GM18868 (cell line): Measurements from ENCODE around the gene FARSB.
"Not testable (repeated sequence)": the region's sequence is repeated elsewhere in the genome, so short reads cannot be mapped to it uniquely, and the experiment has no call there.

Experiments used
- ATAC-seq: cut with Tn5 transposase; IDR thresholded peaks from one replicate; pipeline ENCODE4 v1.9.1; 2021; ENCODE audit warnings: mild to moderate bottlenecking, moderate library complexity; ENCODE audit not compliant: unreplicated experiment

Gene FARSB

GRCh38 chr2:222609381-222609780 lies 46.5 kb downstream of the FARSB start:
- no peak for ATAC-seq

GRCh38 chr2:222608081-222608480 lies 47.8 kb downstream of the FARSB start:
- ATAC-seq, result no peak

GRCh38 chr2:222606306-222606705 lies 49.6 kb downstream of the FARSB start:
- no peak for ATAC-seq

- ATAC-seq, result no peak
Measured at GRCh38 chr2:222604749-222605515, 51.0 kb downstream of the FARSB start.

- ATAC-seq, result no peak
Measured at GRCh38 chr2:222603501-222603900, 52.4 kb downstream of the FARSB start.

GRCh38 chr2:222598611-222599010 lies 57.3 kb downstream of the FARSB start:
- no peak for ATAC-seq

- ATAC-seq, result no peak
Measured at GRCh38 chr2:222595581-222595980, 60.3 kb downstream of the FARSB start.

GRCh38 chr2:222594679-222595078 lies 61.2 kb downstream of the FARSB start:
- no peak for ATAC-seq

GRCh38 chr2:222592176-222592575 lies 63.7 kb downstream of the FARSB start:
- no peak for ATAC-seq

GRCh38 chr2:222591661-222592060 lies 64.2 kb downstream of the FARSB start:
- no peak for ATAC-seq

GRCh38 chr2:222584589-222584988 lies 71.3 kb downstream of the FARSB start:
- not testable (repeated sequence) for ATAC-seq

GRCh38 chr2:222582928-222583327 lies 73.0 kb downstream of the FARSB start:
- ATAC-seq, result no peak

GRCh38 chr2:222577341-222577740 lies 78.6 kb downstream of the FARSB start:
- ATAC-seq, result no peak

GRCh38 chr2:222576171-222577081 lies 79.5 kb downstream of the FARSB start:
- ATAC-seq, result no peak

GRCh38 chr2:222575618-222576017 lies 80.3 kb downstream of the FARSB start:
- ATAC-seq, result no peak

GRCh38 chr2:222572751-222573174 lies 83.1 kb downstream of the FARSB start:
- ATAC-seq, result no peak

GRCh38 chr2:222572264-222572721 lies 83.6 kb downstream of the FARSB start:
- ATAC-seq, result no peak

GRCh38 chr2:222569826-222570225 lies 86.1 kb downstream of the FARSB start:
- no peak for ATAC-seq

- ATAC-seq, result no peak
Measured at GRCh38 chr2:222568865-222569264, 87.0 kb downstream of the FARSB start.

- ATAC-seq, result no peak
Measured at GRCh38 chr2:222566229-222566628, 89.7 kb downstream of the FARSB start.

GRCh38 chr2:222563936-222564335 lies 92.0 kb downstream of the FARSB start:
- no peak for ATAC-seq
